Duodenal mucosa (tissue), 2 donors: ENCODE measurements around the gene EPHA3.

Experiments
- H3K27ac ChIP-seq: one replicate; pipeline ENCODE4 v1.7.0; 2013; ENCODE audit warnings: low read depth, low read length
- H3K27me3 ChIP-seq, 2 donors: one replicate each; pipeline ENCODE4 v1.7.0; 2013; ENCODE audit warnings: low read length in 2 of 2, control low read depth in 1 of 2; ENCODE audit not compliant: insufficient read depth in 2 of 2, control insufficient read depth in 1 of 2
- H3K36me3 ChIP-seq, 2 donors: one replicate each; pipeline ENCODE4 v1.7.0; 2013; ENCODE audit warnings: low read length in 2 of 2, control low read depth in 1 of 2; ENCODE audit not compliant: insufficient read depth in 2 of 2, control insufficient read depth in 1 of 2
- H3K4me1 ChIP-seq, 2 donors: one replicate each; pipeline ENCODE4 v1.7.0; 2013; ENCODE audit warnings: low read length in 2 of 2, control low read depth in 1 of 2; ENCODE audit not compliant: insufficient read depth in 2 of 2, control insufficient read depth in 1 of 2
- H3K4me3 ChIP-seq, 2 donors: one replicate each; pipeline ENCODE4 v1.7.0; 2013; ENCODE audit warnings: low read length in 2 of 2, low read depth in 1 of 2
- H3K9ac ChIP-seq, 2 donors: one replicate each; pipeline ENCODE4 v1.7.0; 2013; ENCODE audit warnings: low read length in 2 of 2, low read depth in 1 of 2
- H3K9me3 ChIP-seq, 2 donors: one replicate each; pipeline ENCODE4 v1.7.0; 2013; ENCODE audit warnings: low read length in 2 of 2, control low read depth in 1 of 2; ENCODE audit not compliant: control insufficient read depth in 1 of 2

The EPHA3 gene

GRCh38 chr3:89275001-89275400 is 167.6 kb downstream of the EPHA3 start:
- no peak overlapping the region for H3K27ac ChIP-seq
- no peak overlapping the region for H3K4me3 ChIP-seq
- no peaks in the 10 kb centered on the region for H3K9me3 ChIP-seq
- no peak overlapping the region for H3K9ac ChIP-seq
- H3K36me3 ChIP-seq, result no peaks in the 10 kb centered on the region
- H3K4me1 ChIP-seq, result no peaks in the 10 kb centered on the region
- no peaks in the 10 kb centered on the region for H3K27me3 ChIP-seq

GRCh38 chr3:89276116-89276515 is 168.7 kb downstream of the EPHA3 start:
- H3K36me3 ChIP-seq, result no peaks in the 10 kb centered on the region
- no peak overlapping the region for H3K4me3 ChIP-seq
- no peak overlapping the region for H3K9ac ChIP-seq
- no peaks in the 10 kb centered on the region for H3K4me1 ChIP-seq
- no peaks in the 10 kb centered on the region for H3K9me3 ChIP-seq
- no peak overlapping the region for H3K27ac ChIP-seq
- no peaks in the 10 kb centered on the region for H3K27me3 ChIP-seq

- no peak overlapping the region for H3K27ac ChIP-seq
- H3K4me3 ChIP-seq, result no peak overlapping the region
- no peaks in the 10 kb centered on the region for H3K36me3 ChIP-seq
- H3K27me3 ChIP-seq, result no peaks in the 10 kb centered on the region
- H3K9me3 ChIP-seq, result no peaks in the 10 kb centered on the region
- no peak overlapping the region for H3K9ac ChIP-seq
- no peaks in the 10 kb centered on the region for H3K4me1 ChIP-seq
Measured at GRCh38 chr3:89278302-89279025, 171.0 kb downstream of the EPHA3 start.

- no peaks in the 10 kb centered on the region for H3K36me3 ChIP-seq
- no peaks in the 10 kb centered on the region for H3K4me1 ChIP-seq
- no peak overlapping the region for H3K4me3 ChIP-seq
- no peaks in the 10 kb centered on the region for H3K27me3 ChIP-seq
- H3K9ac ChIP-seq, result no peak overlapping the region
- no peak overlapping the region for H3K27ac ChIP-seq
- no peaks in the 10 kb centered on the region for H3K9me3 ChIP-seq
Measured at GRCh38 chr3:89280301-89280700, 172.9 kb downstream of the EPHA3 start.

- Histone ChIP-seq H3K9ac (no peak overlapping the region), H3K27ac (no peak overlapping the region), H3K9me3 (no peaks in the 10 kb centered on the region), H3K4me1 (no peaks in the 10 kb centered on the region), H3K27me3 (no peaks in the 10 kb centered on the region), H3K36me3 (no peaks in the 10 kb centered on the region), H3K4me3 (no peak overlapping the region)
Measured at GRCh38 chr3:89280822-89281365, 173.5 kb downstream of the EPHA3 start.

- no peak overlapping the region for H3K9ac ChIP-seq
Measured at GRCh38 chr3:89287902-89288508, 180.6 kb downstream of the EPHA3 start.

GRCh38 chr3:89289574-89290190 is 182.3 kb downstream of the EPHA3 start:
- H3K9me3 ChIP-seq, result no peaks in the 10 kb centered on the region
- no peak overlapping the region for H3K4me3 ChIP-seq
- no peak overlapping the region for H3K9ac ChIP-seq
- H3K4me1 ChIP-seq, result no peaks in the 10 kb centered on the region
- H3K36me3 ChIP-seq, result no peaks in the 10 kb centered on the region
- H3K27ac ChIP-seq, result no peak overlapping the region
- no peaks in the 10 kb centered on the region for H3K27me3 ChIP-seq

More at GRCh38 chr3:89287902-89288508, 180.6 kb downstream of the EPHA3 start:
- Histone ChIP-seq H3K27ac (no peak overlapping the region), H3K4me1 (no peaks in the 10 kb centered on the region), H3K36me3 (no peaks in the 10 kb centered on the region), H3K27me3 (no peaks in the 10 kb centered on the region), H3K4me3 (no peak overlapping the region), H3K9me3 (no peaks in the 10 kb centered on the region)

- H3K4me3 ChIP-seq, result no peak overlapping the region
- H3K9me3 ChIP-seq, result no peaks in the 10 kb centered on the region
- no peaks in the 10 kb centered on the region for H3K27me3 ChIP-seq
- no peaks in the 10 kb centered on the region for H3K4me1 ChIP-seq
- H3K36me3 ChIP-seq, result no peaks in the 10 kb centered on the region
- no peak overlapping the region for H3K9ac ChIP-seq
- no peak overlapping the region for H3K27ac ChIP-seq
Measured at GRCh38 chr3:89297199-89297598, 189.8 kb downstream of the EPHA3 start.

GRCh38 chr3:89300526-89300925 is 193.1 kb downstream of the EPHA3 start:
- Histone ChIP-seq H3K9ac (no peak overlapping the region), H3K27ac (no peak overlapping the region), H3K36me3 (no peaks in the 10 kb centered on the region), H3K27me3 (no peaks in the 10 kb centered on the region), H3K4me1 (no peaks in the 10 kb centered on the region), H3K9me3 (no peaks in the 10 kb centered on the region), H3K4me3 (no peak overlapping the region)

GRCh38 chr3:89300981-89301380 is 193.6 kb downstream of the EPHA3 start:
- H3K4me3 ChIP-seq, result no peak overlapping the region
- H3K9me3 ChIP-seq, result no peaks in the 10 kb centered on the region
- H3K27me3 ChIP-seq, result no peaks in the 10 kb centered on the region
- H3K4me1 ChIP-seq, result no peaks in the 10 kb centered on the region
- no peak overlapping the region for H3K9ac ChIP-seq
- H3K27ac ChIP-seq, result no peak overlapping the region
- no peaks in the 10 kb centered on the region for H3K36me3 ChIP-seq
